Measurements from ENCODE around the gene TAS2R14. TPM values are rescaled to one million over a fixed set of nuclear protein-coding genes. Genes with fewer than 3 reads are reported as not detected.

Gene TAS2R14
- total and polyA plus RNA-seq, 2 of the 8 experiments (the other 6 are each of a cell fraction or from before 2014, with no cell fraction given): 0.80 to 1.1 TPM

GRCh38 chr12:10910380-10910779, 28.7 kb downstream of the TAS2R14 start (continued):
- no peak for TF ChIP-seq CHD7 (IDR thresholded peaks at IDR 0.05; ENCODE audit: insufficient replicate concordance, low read length)

Measured in H1 (cell line).